Sciatic nerve (tissue), 2 donors: Measurements from ENCODE around the gene POTED. TPM values are rescaled to one million over a fixed set of nuclear protein-coding genes. Genes with fewer than 3 reads are reported as not detected.
"Not testable (repeated sequence)": the region's sequence is repeated elsewhere in the genome, so short reads cannot be mapped to it uniquely, and the experiment has no call there.

ENCODE experiments used
- ATAC-seq: fragments of 200-7000 bp; cut with Tn5 transposase; one replicate; pipeline ENCODE4 v1.9.1; 2020; ENCODE audit warnings: mild to moderate bottlenecking, moderate library complexity
- DNase-seq: peaks from one replicate; pipeline ENCODE4 v3.0.0-alpha.2; 2020; ENCODE audit warnings: low spot score
- intact Hi-C: fragments of 100-400 bp; cut with DNase I; formaldehyde crosslinking; loops from one replicate; pipeline ENCODE4 v1.14.2; 2022
- microRNA-seq: library from miRNA; unstranded; fragments of <30 nt; microRNA quantifications from one replicate; pipeline ENCODE4 v1.2.0, GENCODE V29; 2020
- total RNA-seq: library from RNA; stranded (reverse); fragmentation: NEBNext Ultra II Directional; extraction: Animal tissue kit (Norgen Biotek cat#: 25700); gene quantifications from one replicate; pipeline ENCODE4 v1.2.1, GENCODE V29; 2021
- donor health status: DM: no; HTN: no; CAD: no.
- donor health status: DM: no; HTN: no; CAD: no.

The POTED gene
- total RNA-seq = not detected

GRCh38 chr21:13609477-13609876 is at the start of gene POTED:
POTED (plus strand) TSS chr21:13609777; CDS start chr21:13610229, 452 bp downstream.
- DNase-seq, ATAC-seq, intact Hi-C loops: not testable (repeated sequence)

- DNase-seq, intact Hi-C loops, ATAC-seq: not testable (repeated sequence)
These were observed 40.5 kb downstream of the POTED start for GRCh38 chr21:13650101-13650500.

GRCh38 chr21:13651746-13652145 is 42.2 kb downstream of the POTED start:
- not testable (repeated sequence) for ATAC-seq

More at GRCh38 chr21:13651746-13652145, 42.2 kb downstream of the POTED start:
- intact Hi-C loops, DNase-seq: not testable (repeated sequence)

Small RNA genes lying within 50 kb of the gene (microRNA-seq; reads per million reads assigned to microRNA genes)
- gene MIR3118-1 = not detected
